ENCODE measurements around the gene SLC17A3. TPM values are rescaled to one million over a fixed set of nuclear protein-coding genes. Genes with fewer than 3 reads are reported as not detected.

SLC17A3 gene
- total RNA-seq, 1 donor from 2014 or later: 0.23 TPM

GRCh38 chr6:25899123-25899522 is 25.1 kb upstream of the SLC17A3 start:
- Mint-ChIP-seq H3K4me1 (ENCODE audit: unreplicated experiment) (peaks cover 1% of the 10 kb centered on the region), H3K4me3 (ENCODE audit: unreplicated experiment) (no peak overlapping the region), H3K27me3 (ENCODE audit: unreplicated experiment) (no peaks in the 10 kb centered on the region), H3K36me3 (ENCODE audit: low read depth, unreplicated experiment) (no peaks in the 10 kb centered on the region), H3K9me3 (ENCODE audit: unreplicated experiment) (no peaks in the 10 kb centered on the region), H3K27ac (ENCODE audit: unreplicated experiment) (no peak overlapping the region)
- DNase-seq (ENCODE audit: low spot score): no peak
- TF ChIP-seq, protein P1, sequence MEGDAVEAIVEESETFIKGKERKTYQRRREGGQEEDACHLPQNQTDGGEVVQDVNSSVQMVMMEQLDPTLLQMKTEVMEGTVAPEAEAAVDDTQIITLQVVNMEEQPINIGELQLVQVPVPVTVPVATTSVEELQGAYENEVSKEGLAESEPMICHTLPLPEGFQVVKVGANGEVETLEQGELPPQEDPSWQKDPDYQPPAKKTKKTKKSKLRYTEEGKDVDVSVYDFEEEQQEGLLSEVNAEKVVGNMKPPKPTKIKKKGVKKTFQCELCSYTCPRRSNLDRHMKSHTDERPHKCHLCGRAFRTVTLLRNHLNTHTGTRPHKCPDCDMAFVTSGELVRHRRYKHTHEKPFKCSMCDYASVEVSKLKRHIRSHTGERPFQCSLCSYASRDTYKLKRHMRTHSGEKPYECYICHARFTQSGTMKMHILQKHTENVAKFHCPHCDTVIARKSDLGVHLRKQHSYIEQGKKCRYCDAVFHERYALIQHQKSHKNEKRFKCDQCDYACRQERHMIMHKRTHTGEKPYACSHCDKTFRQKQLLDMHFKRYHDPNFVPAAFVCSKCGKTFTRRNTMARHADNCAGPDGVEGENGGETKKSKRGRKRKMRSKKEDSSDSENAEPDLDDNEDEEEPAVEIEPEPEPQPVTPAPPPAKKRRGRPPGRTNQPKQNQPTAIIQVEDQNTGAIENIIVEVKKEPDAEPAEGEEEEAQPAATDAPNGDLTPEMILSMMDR (IDR thresholded peaks at IDR 0.05; ENCODE audit: unreplicated experiment): no peak

- H3K4me1 Mint-ChIP-seq (ENCODE audit: unreplicated experiment): peaks cover 2% of the 10 kb centered on the region
- H3K27me3 Mint-ChIP-seq (ENCODE audit: unreplicated experiment): no peaks in the 10 kb centered on the region
- no peaks in the 10 kb centered on the region for H3K9me3 Mint-ChIP-seq (ENCODE audit: unreplicated experiment)
- no peak overlapping the region for H3K4me3 Mint-ChIP-seq (ENCODE audit: unreplicated experiment)
- DNase-seq (ENCODE audit: low spot score): no peak
- H3K36me3 Mint-ChIP-seq (ENCODE audit: low read depth, unreplicated experiment): no peaks in the 10 kb centered on the region
- TF ChIP-seq, protein P1 (IDR thresholded peaks at IDR 0.05; ENCODE audit: unreplicated experiment): no peak
- H3K27ac Mint-ChIP-seq (ENCODE audit: unreplicated experiment): no peak overlapping the region
Measured at GRCh38 chr6:25898289-25898977, 24.4 kb upstream of the SLC17A3 start.

DNA sequence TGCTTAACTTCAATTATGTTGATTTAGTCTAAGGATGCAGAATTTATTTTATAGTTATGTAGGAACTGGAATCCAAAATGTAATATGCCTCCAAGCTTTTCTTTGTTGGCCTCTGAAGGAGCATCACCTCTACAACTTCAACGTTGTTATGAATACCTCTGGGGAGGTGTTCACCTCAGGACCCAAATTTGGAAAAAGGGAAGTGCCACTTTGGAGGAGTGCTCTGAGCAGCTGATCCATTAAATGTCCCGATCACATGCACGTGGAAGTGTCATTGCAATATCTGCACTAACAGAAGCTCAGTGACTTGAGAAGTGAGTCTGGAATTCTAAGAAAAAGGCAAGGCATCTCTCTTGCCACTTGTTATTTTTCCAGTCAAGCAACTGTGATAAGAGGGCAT is 22.2 kb upstream of the SLC17A3 start:
- no peak overlapping the region for H3K4me3 Mint-ChIP-seq (ENCODE audit: unreplicated experiment)

DNA sequence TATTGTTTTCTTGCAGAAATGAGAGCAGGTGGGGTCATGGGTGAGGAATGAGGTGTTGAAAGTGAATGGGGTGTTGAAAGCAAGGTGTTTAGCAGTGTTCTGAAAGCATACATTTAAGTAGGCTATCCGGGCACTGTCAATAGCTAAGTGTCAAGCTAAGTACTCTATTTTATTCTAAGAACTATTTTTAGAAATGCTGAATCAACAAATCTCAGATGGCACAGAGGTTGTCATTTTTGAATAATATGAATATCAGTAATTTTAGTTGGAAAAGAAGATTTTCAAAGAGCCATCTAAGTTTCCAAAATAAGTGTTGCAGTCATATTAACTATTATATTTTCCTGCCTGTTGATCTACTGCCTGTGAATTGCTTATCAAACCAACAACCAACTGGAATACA is 21.7 kb upstream of the SLC17A3 start:
- Mint-ChIP-seq H3K27me3 (ENCODE audit: unreplicated experiment) (no peaks in the 10 kb centered on the region), H3K4me1 (ENCODE audit: unreplicated experiment) (peaks cover 2% of the 10 kb centered on the region), H3K36me3 (ENCODE audit: low read depth, unreplicated experiment) (no peaks in the 10 kb centered on the region), H3K9me3 (ENCODE audit: unreplicated experiment) (no peaks in the 10 kb centered on the region), H3K27ac (ENCODE audit: unreplicated experiment) (no peak overlapping the region), H3K4me3 (ENCODE audit: unreplicated experiment) (no peak overlapping the region)
- DNase-seq (ENCODE audit: low spot score): no peak
- TF ChIP-seq, protein P1 (IDR thresholded peaks at IDR 0.05; ENCODE audit: unreplicated experiment): no peak

More for the DNA sequence above, 22.2 kb upstream of the SLC17A3 start:
- TF ChIP-seq, protein P1 (IDR thresholded peaks at IDR 0.05; ENCODE audit: unreplicated experiment): no peak
- Mint-ChIP-seq H3K27ac (ENCODE audit: unreplicated experiment) (no peak overlapping the region), H3K36me3 (ENCODE audit: low read depth, unreplicated experiment) (no peaks in the 10 kb centered on the region), H3K27me3 (ENCODE audit: unreplicated experiment) (no peaks in the 10 kb centered on the region), H3K9me3 (ENCODE audit: unreplicated experiment) (no peaks in the 10 kb centered on the region), H3K4me1 (ENCODE audit: unreplicated experiment) (peaks cover 2% of the 10 kb centered on the region)
- no peak for DNase-seq (ENCODE audit: low spot score)

DNA sequence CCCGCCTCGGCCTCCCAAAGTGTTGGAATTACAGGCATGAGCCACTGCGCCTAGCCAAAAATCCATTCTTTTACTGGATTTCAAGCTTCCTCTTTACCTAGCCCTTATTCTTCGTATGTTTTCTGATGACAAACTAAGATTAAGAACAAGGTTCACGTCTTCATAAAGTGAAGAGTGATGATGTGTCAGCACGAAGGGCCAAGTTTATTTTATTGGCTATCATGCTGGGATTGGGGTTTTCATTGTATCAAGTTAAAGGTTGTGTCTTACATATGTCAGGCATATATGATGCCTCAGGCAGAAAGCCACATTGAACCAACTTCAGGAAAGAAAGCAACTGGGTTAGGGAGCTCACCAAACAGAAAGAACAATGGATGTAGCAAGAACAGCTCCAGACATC is 19.7 kb upstream of the SLC17A3 start:
- Mint-ChIP-seq H3K27me3 (ENCODE audit: unreplicated experiment) (no peaks in the 10 kb centered on the region), H3K9me3 (ENCODE audit: unreplicated experiment) (no peaks in the 10 kb centered on the region), H3K4me3 (ENCODE audit: unreplicated experiment) (no peak overlapping the region), H3K27ac (ENCODE audit: unreplicated experiment) (no peak overlapping the region), H3K36me3 (ENCODE audit: low read depth, unreplicated experiment) (no peaks in the 10 kb centered on the region), H3K4me1 (ENCODE audit: unreplicated experiment) (peaks cover 2% of the 10 kb centered on the region)
- TF ChIP-seq, protein P1 (IDR thresholded peaks at IDR 0.05; ENCODE audit: unreplicated experiment): no peak
- DNase-seq (ENCODE audit: low spot score): no peak
